Measurements from ENCODE around the gene MAML3. TPM values are rescaled to one million over a fixed set of nuclear protein-coding genes. Genes with fewer than 3 reads are reported as not detected.

MAML3 gene
- total RNA-seq, 4 donors from 2014 or later = 18.2 to 42.7 (median 28.6) TPM

- Histone ChIP-seq H3K4me3 (no peak overlapping the region), H3K4me1 (peaks cover 21% of the 10 kb centered on the region), H3K27ac (no peak overlapping the region), H3K9me3 (no peaks in the 10 kb centered on the region), H3K27me3 (no peaks in the 10 kb centered on the region), H3K36me3 (no peaks in the 10 kb centered on the region)
- DNase-seq (ENCODE audit: low spot score in 2 of 2) = no peak
- no peak for TF ChIP-seq EP300 (IDR thresholded peaks at IDR 0.05)
- TF ChIP-seq POLR2AphosphoS5 (IDR thresholded peaks at IDR 0.05) = no peak
- 93% methylated on average over 1 of the region's 1 CpG for WGBS
Observed at GRCh38 chr4:139744232-139744631, 409.8 kb downstream of the MAML3 start.

DNA sequence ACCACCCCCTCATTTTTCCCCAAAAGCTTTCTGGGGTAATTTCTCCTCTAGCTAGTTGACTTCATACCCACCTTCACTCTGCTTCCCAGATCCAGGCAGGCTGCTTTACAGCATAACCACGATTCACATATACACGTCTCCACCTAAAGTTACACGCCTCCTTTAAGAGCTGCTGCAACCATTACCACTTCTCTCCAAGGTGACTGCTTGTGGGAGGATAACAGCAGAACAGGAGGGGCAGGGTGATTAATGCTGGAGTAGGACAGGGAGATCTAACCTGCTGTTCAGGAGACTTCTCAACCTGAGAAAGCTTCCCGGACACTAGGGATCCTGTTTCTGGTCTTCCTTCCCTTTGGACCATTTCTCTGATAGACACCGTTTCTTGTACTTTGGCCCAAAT lies 411.0 kb downstream of the MAML3 start:
- no peak overlapping the region for H3K4me3 ChIP-seq
- no peak for DNase-seq (ENCODE audit: low spot score in 2 of 2)
- TF ChIP-seq POLR2AphosphoS5 (IDR thresholded peaks at IDR 0.05) = no peak
- TF ChIP-seq, protein P1, sequence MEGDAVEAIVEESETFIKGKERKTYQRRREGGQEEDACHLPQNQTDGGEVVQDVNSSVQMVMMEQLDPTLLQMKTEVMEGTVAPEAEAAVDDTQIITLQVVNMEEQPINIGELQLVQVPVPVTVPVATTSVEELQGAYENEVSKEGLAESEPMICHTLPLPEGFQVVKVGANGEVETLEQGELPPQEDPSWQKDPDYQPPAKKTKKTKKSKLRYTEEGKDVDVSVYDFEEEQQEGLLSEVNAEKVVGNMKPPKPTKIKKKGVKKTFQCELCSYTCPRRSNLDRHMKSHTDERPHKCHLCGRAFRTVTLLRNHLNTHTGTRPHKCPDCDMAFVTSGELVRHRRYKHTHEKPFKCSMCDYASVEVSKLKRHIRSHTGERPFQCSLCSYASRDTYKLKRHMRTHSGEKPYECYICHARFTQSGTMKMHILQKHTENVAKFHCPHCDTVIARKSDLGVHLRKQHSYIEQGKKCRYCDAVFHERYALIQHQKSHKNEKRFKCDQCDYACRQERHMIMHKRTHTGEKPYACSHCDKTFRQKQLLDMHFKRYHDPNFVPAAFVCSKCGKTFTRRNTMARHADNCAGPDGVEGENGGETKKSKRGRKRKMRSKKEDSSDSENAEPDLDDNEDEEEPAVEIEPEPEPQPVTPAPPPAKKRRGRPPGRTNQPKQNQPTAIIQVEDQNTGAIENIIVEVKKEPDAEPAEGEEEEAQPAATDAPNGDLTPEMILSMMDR (IDR thresholded peaks at IDR 0.05) = no peak
- no peak for TF ChIP-seq EP300 (IDR thresholded peaks at IDR 0.05)
- TF ChIP-seq POLR2A (IDR thresholded peaks at IDR 0.05) = no peak
- no peaks in the 10 kb centered on the region for H3K36me3 ChIP-seq
- H3K27ac ChIP-seq = peak overlapping the region; percentile 11
- no peaks in the 10 kb centered on the region for H3K9me3 ChIP-seq
- no peaks in the 10 kb centered on the region for H3K27me3 ChIP-seq
- H3K4me1 ChIP-seq = peaks cover 26% of the 10 kb centered on the region
- WGBS = 57% methylated on average over 5 of the region's 5 CpGs

DNA sequence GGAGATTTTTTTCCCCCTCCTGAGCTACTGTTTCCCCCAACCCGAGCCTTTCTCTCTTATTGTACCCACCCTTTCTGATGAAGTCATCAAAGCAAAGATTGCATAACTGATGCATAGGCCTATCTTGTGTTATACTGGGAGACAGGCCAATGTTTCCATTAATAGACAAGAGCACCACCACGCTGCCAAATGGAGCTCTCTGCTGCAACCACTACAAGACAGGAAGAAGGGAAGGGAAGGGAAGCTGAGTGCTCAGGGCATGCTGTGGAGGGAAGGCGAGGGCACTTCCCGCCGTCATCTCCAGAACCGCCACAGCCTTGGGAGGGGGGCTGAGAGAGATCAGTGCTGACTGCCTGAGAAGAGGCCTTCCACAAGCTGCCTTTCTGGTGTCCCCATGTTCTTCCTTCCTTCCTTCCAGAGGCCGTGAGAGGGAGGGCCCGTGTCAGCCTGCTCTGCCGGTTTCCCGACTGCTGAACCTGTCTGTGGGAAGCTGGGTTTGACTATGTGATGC lies 413.4 kb downstream of the MAML3 start:
- DNase-seq (ENCODE audit: low spot score in 2 of 2) = peak in 1 of 2 donors; percentile 79
- WGBS = 25% methylated on average over 10 of the region's 10 CpGs

DNA sequence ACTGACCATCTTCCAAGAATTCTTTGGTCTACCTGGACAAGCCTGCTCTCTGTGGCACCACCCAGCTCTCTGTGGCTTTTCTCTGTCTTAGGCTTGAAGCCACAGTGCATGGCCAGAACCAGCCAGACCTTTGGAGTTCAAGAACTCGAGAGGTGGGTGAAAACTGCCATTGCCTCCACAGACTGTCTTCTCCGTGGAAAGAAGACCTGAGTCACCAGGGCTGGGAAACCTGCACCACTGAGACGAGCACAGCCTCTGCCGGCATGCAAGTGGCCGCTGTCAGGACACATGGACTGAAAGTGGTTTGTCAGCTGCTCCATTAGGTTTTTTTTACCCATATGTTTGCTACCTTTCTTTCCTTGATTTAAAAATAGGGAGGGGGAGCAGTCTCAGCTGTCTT lies 413.9 kb downstream of the MAML3 start:
- Histone ChIP-seq H3K9me3 (no peaks in the 10 kb centered on the region), H3K36me3 (no peaks in the 10 kb centered on the region), H3K4me1 (peaks cover 36% of the 10 kb centered on the region), H3K27ac (peak overlapping the region; percentile 89), H3K4me3 (peak overlapping the region; percentile 18), H3K27me3 (no peaks in the 10 kb centered on the region)
- 29% methylated on average over 5 of the region's 5 CpGs for WGBS
- TF ChIP-seq POLR2A (IDR thresholded peaks at IDR 0.05) (no peak), EP300 (IDR thresholded peaks at IDR 0.05) (no peak), POLR2AphosphoS5 (IDR thresholded peaks at IDR 0.05) (no peak)
- TF ChIP-seq, protein P1 (IDR thresholded peaks at IDR 0.05) = no peak
- DNase-seq (ENCODE audit: low spot score in 2 of 2) = peak in 1 of 2 donors; percentile 68

More for the DNA sequence above, 413.4 kb downstream of the MAML3 start:
- Histone ChIP-seq H3K27me3 (no peaks in the 10 kb centered on the region), H3K36me3 (no peaks in the 10 kb centered on the region), H3K4me3 (peak overlapping the region; percentile 18), H3K4me1 (peaks cover 31% of the 10 kb centered on the region), H3K9me3 (no peaks in the 10 kb centered on the region), H3K27ac (peak overlapping the region; percentile 89)
- TF ChIP-seq, protein P1 (IDR thresholded peaks at IDR 0.05) = no peak
- TF ChIP-seq POLR2AphosphoS5 (IDR thresholded peaks at IDR 0.05) = peak in 1 of 3 donors; percentile 48

GRCh38 chr4:139738846-139739613 lies 415.0 kb downstream of the MAML3 start:
- DNase-seq (ENCODE audit: low spot score in 2 of 2) = no peak
- TF ChIP-seq, protein P1 (IDR thresholded peaks at IDR 0.05) = no peak
- TF ChIP-seq POLR2A (IDR thresholded peaks at IDR 0.05) = no peak
- TF ChIP-seq POLR2AphosphoS5 (IDR thresholded peaks at IDR 0.05) = no peak
- no peak for TF ChIP-seq EP300 (IDR thresholded peaks at IDR 0.05)
- no peaks in the 10 kb centered on the region for H3K36me3 ChIP-seq
- no peak overlapping the region for H3K4me3 ChIP-seq
- peaks cover 45% of the 10 kb centered on the region for H3K4me1 ChIP-seq
- no peaks in the 10 kb centered on the region for H3K9me3 ChIP-seq
- no peaks in the 10 kb centered on the region for H3K27me3 ChIP-seq
- no peak overlapping the region for H3K27ac ChIP-seq
- 97% methylated on average over 2 of the region's 2 CpGs for WGBS

Measured in suprapubic skin (tissue), 4 donors.